Neural cell (in vitro differentiated cells): ENCODE data around the gene HACD3. TPM values are rescaled to one million over a fixed set of nuclear protein-coding genes. Genes with fewer than 3 reads are reported as not detected.

Experiments
- H2AFZ ChIP-seq: fragments of 200-600, 300-800 bp; sonication (generic), shearing (Covaris generic); 2 replicates; pipeline ENCODE4 v1.6.0; 2014; ENCODE audit warnings: low read depth, mild to moderate bottlenecking, antibody characterized with exemption, low read length, moderate library complexity
- H3F3A ChIP-seq: fragments of 200-600 bp; shearing (Covaris generic); 2 replicates; pipeline ENCODE4 v1.6.1; 2016; ENCODE audit warnings: mild to moderate bottlenecking, moderate library complexity, mixed read lengths, antibody characterized with exemption, low read length; ENCODE audit not compliant: insufficient read depth, poor library complexity, severe bottlenecking
- H3K27ac ChIP-seq: fragments of 200-600, 300-800 bp; sonication (generic), shearing (Covaris generic); 2 replicates; pipeline ENCODE4 v1.5.1; 2014; ENCODE audit warnings: mild to moderate bottlenecking, low read length, moderate library complexity
- H3K27me3 ChIP-seq: fragments of 300-800, 200-600 bp; sonication (generic), shearing (Covaris generic); 2 replicates; pipeline ENCODE4 v1.6.0; 2014; ENCODE audit warnings: mild to moderate bottlenecking, low read depth, low read length, moderate library complexity; ENCODE audit not compliant: insufficient read depth
- H3K36me3 ChIP-seq: fragments of 300-800, 200-600 bp; sonication (generic), shearing (Covaris generic); 2 replicates; pipeline ENCODE4 v1.5.1; 2014; ENCODE audit warnings: mild to moderate bottlenecking, antibody characterized with exemption, low read length, moderate library complexity; ENCODE audit not compliant: insufficient read depth
- H3K4me2 ChIP-seq: fragments of 300-800, 200-600 bp; sonication (generic), shearing (Covaris generic); 2 replicates; pipeline ENCODE4 v1.6.0; 2014; ENCODE audit warnings: mild to moderate bottlenecking, low read length
- H3K4me3 ChIP-seq: fragments of 300-800, 200-600 bp; sonication (generic), shearing (Covaris generic); 2 replicates; pipeline ENCODE4 v1.5.1; 2014; ENCODE audit warnings: mild to moderate bottlenecking, low read length, moderate library complexity
- H3K79me2 ChIP-seq: fragments of 200-600 bp; shearing (Covaris generic); replicated peaks from 2 replicates; pipeline ENCODE4 v1.6.0; 2014; ENCODE audit warnings: mild to moderate bottlenecking, low read length, moderate library complexity; ENCODE audit not compliant: insufficient read depth
- H3K9ac ChIP-seq: fragments of 300-800, 200-600 bp; sonication (generic), shearing (Covaris generic); 2 replicates; pipeline ENCODE4 v1.6.1; 2016; ENCODE audit warnings: mild to moderate bottlenecking, low read length, mixed read lengths
- H3K9me2 ChIP-seq: fragments of 200-600 bp; shearing (Covaris generic); 2 replicates; pipeline ENCODE4 v1.6.1; 2016; ENCODE audit warnings: mild to moderate bottlenecking, low read length, mixed read lengths; ENCODE audit not compliant: insufficient read depth
- H3K9me3 ChIP-seq: fragments of 200-600, 300-800 bp; sonication (generic), shearing (Covaris generic); 2 replicates; pipeline ENCODE4 v1.6.1; 2016; ENCODE audit warnings: mild to moderate bottlenecking, mixed run types, low read length, moderate library complexity, mixed read lengths
- H4K20me1 ChIP-seq: fragments of 200-600 bp; shearing (Covaris generic); 2 replicates; pipeline ENCODE4 v1.6.1; 2016; ENCODE audit warnings: mild to moderate bottlenecking, mixed run types; ENCODE audit not compliant: insufficient read depth
- EP300 ChIP-seq: fragments of 450-650 bp; conservative IDR thresholded peaks from 2 replicates; pipeline ENCODE4 v1.6.1; 2014; ENCODE audit warnings: antibody characterized with exemption, mild to moderate bottlenecking, moderate library complexity; ENCODE audit not compliant: poor library complexity, severe bottlenecking
- EZH2 ChIP-seq: fragments of 200-600, 300-800 bp; shearing (Covaris generic), sonication (generic); IDR thresholded peaks from 2 replicates; pipeline ENCODE4 v1.6.1; 2014; ENCODE audit warnings: antibody characterized with exemption, low read length, borderline replicate concordance, mild to moderate bottlenecking; ENCODE audit not compliant: insufficient read depth, poor library complexity, severe bottlenecking
- MXI1 ChIP-seq: fragments of 450-650 bp; conservative IDR thresholded peaks from 2 replicates; pipeline ENCODE4 v1.6.1; 2014; ENCODE audit warnings: antibody characterized with exemption, mild to moderate bottlenecking; ENCODE audit not compliant: poor library complexity, severe bottlenecking
- POLR2AphosphoS5 ChIP-seq: IDR thresholded peaks from 2 replicates; pipeline ENCODE4 v1.6.1; 2012
- RAD21 ChIP-seq: fragments of 450-650 bp; conservative IDR thresholded peaks from 2 replicates; pipeline ENCODE4 v1.6.1; 2014; ENCODE audit warnings: antibody characterized with exemption, mild to moderate bottlenecking, moderate library complexity
- SMC3 ChIP-seq: fragments of 450-650 bp; conservative IDR thresholded peaks from 2 replicates; pipeline ENCODE4 v1.6.1; 2014; ENCODE audit warnings: antibody characterized with exemption, mild to moderate bottlenecking, moderate library complexity; ENCODE audit not compliant: poor library complexity
- TAF1 ChIP-seq: IDR thresholded peaks from 2 replicates; pipeline ENCODE4 v1.6.1; 2012; ENCODE audit warnings: low read depth
- polyA plus RNA-seq: library from polyadenylated mRNA; depleted of rRNA; stranded (reverse); fragments of >200 nt; gene quantifications from 2 replicates; pipeline ENCODE4 v1.2.3, GENCODE V29; 2014
- TF ChIP-seq, protein P1 (sequence below): fragments of 450-650 bp; IDR thresholded peaks from 2 replicates; pipeline ENCODE4 v1.5.1; 2014; ENCODE audit warnings: antibody characterized with exemption, mild to moderate bottlenecking, moderate library complexity; ENCODE audit not compliant: poor library complexity, severe bottlenecking
- TF ChIP-seq, protein P2 (sequence below): IDR thresholded peaks from 2 replicates; pipeline ENCODE4 v1.6.1; 2012; ENCODE audit warnings: borderline replicate concordance

HACD3 gene
- polyA plus RNA-seq, 1 donor from 2014 or later: 177 TPM

DNA sequence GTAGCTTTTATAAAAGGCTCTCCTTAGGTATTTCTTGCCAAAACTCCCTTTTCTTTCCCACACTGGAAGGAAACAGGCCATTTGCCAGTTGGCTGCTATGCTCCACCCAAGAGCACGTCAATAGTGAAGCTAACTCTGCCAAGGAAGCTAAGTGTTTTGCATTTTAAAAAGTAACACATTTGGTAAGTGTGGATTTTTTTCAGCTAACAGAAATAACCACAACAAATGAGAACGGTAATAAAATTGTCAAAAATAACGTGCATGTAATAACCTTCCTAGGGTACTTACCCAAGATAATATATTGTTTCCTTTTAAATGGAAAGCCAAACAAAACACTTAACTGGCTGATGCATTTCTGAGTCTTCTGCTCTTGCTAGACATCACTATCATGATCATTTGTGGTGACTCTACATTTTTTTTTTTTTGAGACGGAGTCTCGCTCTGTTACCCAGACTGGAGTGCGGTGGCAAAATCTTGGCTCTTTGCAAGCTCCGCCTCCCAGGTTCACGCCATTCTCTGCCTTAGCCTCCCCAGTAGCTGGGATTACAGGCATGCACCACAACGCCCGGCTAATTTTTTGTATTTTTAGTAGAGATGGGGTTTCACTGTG is 17.4 kb upstream of the HACD3 start:
- H3K9ac ChIP-seq: no peak overlapping the region
- H3K36me3 ChIP-seq: no peaks in the 10 kb centered on the region
- H3K4me3 ChIP-seq: no peak overlapping the region
- no peak overlapping the region for H2AFZ ChIP-seq
- no peaks in the 10 kb centered on the region for H4K20me1 ChIP-seq
- H3K27me3 ChIP-seq: no peaks in the 10 kb centered on the region
- H3K4me2 ChIP-seq: no peak overlapping the region
- H3F3A ChIP-seq: peaks cover 2% of the 10 kb centered on the region
- H3K79me2 ChIP-seq: peaks cover 21% of the 10 kb centered on the region
- TF ChIP-seq MXI1 (no peak), TAF1 (no peak), POLR2AphosphoS5 (no peak), EP300 (no peak), EZH2 (no peak), RAD21 (no peak), SMC3 (no peak)
- TF ChIP-seq, protein P1, sequence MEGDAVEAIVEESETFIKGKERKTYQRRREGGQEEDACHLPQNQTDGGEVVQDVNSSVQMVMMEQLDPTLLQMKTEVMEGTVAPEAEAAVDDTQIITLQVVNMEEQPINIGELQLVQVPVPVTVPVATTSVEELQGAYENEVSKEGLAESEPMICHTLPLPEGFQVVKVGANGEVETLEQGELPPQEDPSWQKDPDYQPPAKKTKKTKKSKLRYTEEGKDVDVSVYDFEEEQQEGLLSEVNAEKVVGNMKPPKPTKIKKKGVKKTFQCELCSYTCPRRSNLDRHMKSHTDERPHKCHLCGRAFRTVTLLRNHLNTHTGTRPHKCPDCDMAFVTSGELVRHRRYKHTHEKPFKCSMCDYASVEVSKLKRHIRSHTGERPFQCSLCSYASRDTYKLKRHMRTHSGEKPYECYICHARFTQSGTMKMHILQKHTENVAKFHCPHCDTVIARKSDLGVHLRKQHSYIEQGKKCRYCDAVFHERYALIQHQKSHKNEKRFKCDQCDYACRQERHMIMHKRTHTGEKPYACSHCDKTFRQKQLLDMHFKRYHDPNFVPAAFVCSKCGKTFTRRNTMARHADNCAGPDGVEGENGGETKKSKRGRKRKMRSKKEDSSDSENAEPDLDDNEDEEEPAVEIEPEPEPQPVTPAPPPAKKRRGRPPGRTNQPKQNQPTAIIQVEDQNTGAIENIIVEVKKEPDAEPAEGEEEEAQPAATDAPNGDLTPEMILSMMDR: no peak
- TF ChIP-seq, protein P2, sequence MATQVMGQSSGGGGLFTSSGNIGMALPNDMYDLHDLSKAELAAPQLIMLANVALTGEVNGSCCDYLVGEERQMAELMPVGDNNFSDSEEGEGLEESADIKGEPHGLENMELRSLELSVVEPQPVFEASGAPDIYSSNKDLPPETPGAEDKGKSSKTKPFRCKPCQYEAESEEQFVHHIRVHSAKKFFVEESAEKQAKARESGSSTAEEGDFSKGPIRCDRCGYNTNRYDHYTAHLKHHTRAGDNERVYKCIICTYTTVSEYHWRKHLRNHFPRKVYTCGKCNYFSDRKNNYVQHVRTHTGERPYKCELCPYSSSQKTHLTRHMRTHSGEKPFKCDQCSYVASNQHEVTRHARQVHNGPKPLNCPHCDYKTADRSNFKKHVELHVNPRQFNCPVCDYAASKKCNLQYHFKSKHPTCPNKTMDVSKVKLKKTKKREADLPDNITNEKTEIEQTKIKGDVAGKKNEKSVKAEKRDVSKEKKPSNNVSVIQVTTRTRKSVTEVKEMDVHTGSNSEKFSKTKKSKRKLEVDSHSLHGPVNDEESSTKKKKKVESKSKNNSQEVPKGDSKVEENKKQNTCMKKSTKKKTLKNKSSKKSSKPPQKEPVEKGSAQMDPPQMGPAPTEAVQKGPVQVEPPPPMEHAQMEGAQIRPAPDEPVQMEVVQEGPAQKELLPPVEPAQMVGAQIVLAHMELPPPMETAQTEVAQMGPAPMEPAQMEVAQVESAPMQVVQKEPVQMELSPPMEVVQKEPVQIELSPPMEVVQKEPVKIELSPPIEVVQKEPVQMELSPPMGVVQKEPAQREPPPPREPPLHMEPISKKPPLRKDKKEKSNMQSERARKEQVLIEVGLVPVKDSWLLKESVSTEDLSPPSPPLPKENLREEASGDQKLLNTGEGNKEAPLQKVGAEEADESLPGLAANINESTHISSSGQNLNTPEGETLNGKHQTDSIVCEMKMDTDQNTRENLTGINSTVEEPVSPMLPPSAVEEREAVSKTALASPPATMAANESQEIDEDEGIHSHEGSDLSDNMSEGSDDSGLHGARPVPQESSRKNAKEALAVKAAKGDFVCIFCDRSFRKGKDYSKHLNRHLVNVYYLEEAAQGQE: no peak
- no peak overlapping the region for H3K27ac ChIP-seq
- H3K9me2 ChIP-seq: no peaks in the 10 kb centered on the region
- H3K9me3 ChIP-seq: no peaks in the 10 kb centered on the region

DNA sequence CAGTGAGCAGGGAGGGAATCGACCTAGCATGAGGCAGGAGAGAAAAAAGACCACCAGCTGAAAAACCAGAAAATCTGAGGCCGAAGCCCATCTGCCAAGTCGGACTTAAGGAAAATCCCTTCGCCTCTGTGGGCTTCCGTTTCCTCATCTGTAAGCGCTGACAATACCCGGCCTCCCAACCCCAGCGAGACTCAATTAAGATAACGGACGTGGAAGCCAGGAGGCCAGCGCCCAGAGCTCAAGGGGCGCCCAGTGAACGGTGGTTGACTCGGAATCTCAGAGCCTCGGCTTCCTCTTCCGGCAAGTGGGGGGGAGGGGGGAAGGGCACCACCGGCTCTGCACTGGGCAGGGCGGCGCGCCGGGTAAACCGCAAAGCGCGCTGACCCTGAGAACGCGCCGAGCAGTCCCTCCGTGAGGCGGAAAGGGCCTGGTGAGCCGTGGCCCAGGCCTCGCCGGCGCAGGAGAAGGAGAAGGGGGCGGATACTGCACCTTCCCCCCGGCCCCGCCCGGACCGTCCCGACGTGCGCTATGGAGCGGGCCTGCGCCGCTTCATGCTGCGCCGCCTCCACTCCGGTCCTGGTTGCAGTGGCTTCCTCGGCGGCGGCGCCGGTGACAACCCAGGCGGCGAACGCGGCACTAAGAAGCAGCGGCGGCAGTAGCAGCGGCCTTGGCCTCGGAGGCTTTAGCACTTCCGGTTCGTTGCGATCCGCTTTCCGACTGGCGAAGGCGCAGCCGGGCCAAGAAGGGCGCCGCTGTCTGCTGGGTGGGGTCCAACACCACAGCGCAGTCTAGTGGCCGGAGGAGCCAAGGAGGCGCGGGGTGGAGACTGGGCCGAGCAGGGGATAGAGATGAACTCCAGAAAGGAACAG is 13.0 kb upstream of the HACD3 start, which contains the start of gene DPP8:
Gene DPP8 (minus strand): TSS at position 693 of the 869 bp plus-strand sequence. CDS start 5,136 bp downstream, outside the sequence.
- H3K79me2 ChIP-seq: peaks cover 21% of the 10 kb centered on the region
- H3K27ac ChIP-seq: peak within 1 kb of the TSS; percentile 90
- H3K36me3 ChIP-seq: no peaks in the 10 kb centered on the region
- H4K20me1 ChIP-seq: no peaks in the 10 kb centered on the region
- H3K4me2 ChIP-seq: peak within 1 kb of the TSS; percentile 86
- peak within 1 kb of the TSS; percentile 92 for H3K4me3 ChIP-seq
- H3K27me3 ChIP-seq: no peaks in the 10 kb centered on the region
- H3F3A ChIP-seq: peaks cover 2% of the 10 kb centered on the region
- TF ChIP-seq SMC3: peak; percentile 52
- TF ChIP-seq, protein P2: peak; percentile 72
- no peak for TF ChIP-seq RAD21
- peak; percentile 87 for TF ChIP-seq MXI1
- TF ChIP-seq POLR2AphosphoS5: peak; percentile 98
- TF ChIP-seq EZH2: no peak
- TF ChIP-seq, protein P1: peak; percentile 98
- TF ChIP-seq EP300: peak; percentile 68
- TF ChIP-seq TAF1: peak; percentile 67
- peak within 1 kb of the TSS; percentile 97 for H2AFZ ChIP-seq
- no peaks in the 10 kb centered on the region for H3K9me3 ChIP-seq
- peak within 1 kb of the TSS; percentile 95 for H3K9ac ChIP-seq
- no peaks in the 10 kb centered on the region for H3K9me2 ChIP-seq
